ENCODE measurements around the gene SLC12A8.
A peak's percentile ranks its signal among the peaks of the same experiment; 100 is the strongest.

Gene SLC12A8

DNA sequence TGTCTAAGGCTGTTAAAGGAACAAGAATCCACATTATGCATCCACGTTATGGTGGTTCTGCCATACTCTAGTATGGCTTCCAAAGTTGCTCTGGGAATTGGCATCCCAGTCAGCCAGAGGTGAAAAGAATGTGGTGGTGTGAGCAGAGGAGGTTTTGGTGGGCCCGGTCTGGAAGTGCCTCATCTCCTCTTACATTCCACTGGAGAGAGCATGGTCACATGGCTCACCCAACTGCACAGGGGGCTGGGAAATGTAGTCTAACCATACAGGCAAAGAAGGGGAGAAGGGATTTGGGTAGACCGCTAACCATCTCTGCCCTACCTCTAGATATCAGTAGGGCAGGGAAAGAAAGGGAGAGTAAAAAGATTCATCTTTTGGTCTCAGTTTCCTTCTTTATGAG, 153.6 kb downstream of the SLC12A8 start:
- Histone ChIP-seq H3K4me3 (ENCODE audit: low read length) (peak overlapping the region; percentile 15; the same call in 1 of the 2 replicates), H3K27me3 (ENCODE audit: insufficient read depth, low read length) (peaks cover 46% of the 10 kb centered on the region), H3K4me1 (ENCODE audit: insufficient read depth, low read length) (peaks cover 20% of the 10 kb centered on the region), H3K9me3 (ENCODE audit: insufficient read depth, low read depth, low read length) (no peaks in the 10 kb centered on the region), H3K9ac (ENCODE audit: low read depth, low read length) (no peak overlapping the region), H3K36me3 (ENCODE audit: insufficient read depth, low read depth, low read length) (no peaks in the 10 kb centered on the region), H3K27ac (ENCODE audit: low read length) (no peak overlapping the region)

DNA sequence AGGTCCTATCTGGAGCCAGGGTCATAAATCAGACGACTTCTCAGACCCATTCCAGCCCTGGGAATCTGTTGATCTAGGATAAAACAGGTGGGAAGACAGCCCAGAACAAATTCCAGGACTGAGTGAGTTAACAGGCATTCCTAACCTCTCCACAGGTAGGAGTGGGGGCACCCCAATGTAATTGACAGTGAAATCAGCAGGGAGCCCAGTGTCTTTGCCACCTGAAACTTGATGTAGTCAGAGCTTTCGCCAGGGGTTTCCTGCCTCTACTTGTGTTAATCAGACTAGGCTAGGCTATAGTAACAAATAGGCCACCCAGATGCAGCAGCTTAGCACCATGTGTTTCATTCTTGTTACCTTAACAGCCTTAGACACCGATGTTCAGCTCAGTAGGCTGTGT, 154.0 kb downstream of the SLC12A8 start:
- H3K4me1 ChIP-seq (ENCODE audit: insufficient read depth, low read length): peaks cover 24% of the 10 kb centered on the region
- no peak overlapping the region for H3K27ac ChIP-seq (ENCODE audit: low read length)

DNA sequence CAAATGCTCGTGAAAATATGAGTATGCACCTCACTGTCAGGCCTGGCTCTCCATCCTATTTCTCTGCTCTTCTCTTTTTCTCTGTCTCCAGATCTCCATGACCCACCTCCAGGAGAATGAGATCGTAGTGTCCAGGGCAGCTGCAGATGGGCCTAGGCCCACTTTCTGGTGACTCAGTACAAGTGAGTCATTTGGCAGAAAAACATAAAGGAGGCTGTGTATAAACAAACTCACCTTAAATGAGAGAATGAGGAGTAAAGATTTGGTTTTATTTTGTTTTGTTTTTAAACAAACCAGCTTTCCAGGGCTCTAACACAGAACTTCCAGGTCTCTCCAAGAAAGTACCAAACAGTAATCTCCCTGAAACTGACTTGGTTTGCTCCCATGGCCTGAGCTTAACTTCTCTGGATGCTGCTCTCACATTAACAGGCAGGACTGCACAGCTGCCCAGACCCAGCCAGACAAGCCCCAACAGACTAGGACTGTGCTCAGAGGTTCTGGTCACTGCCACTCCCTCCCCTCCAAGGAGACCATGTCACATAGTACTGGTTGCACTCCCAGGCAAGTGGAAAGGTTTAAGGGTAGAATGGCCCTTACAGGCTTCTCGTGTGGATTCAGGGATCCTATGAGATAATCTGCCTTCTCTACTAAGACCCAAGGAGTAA, 155.2 kb downstream of the SLC12A8 start:
- H3K27ac ChIP-seq (ENCODE audit: low read length): no peak overlapping the region
- H3K9me3 ChIP-seq (ENCODE audit: insufficient read depth, low read depth, low read length): no peaks in the 10 kb centered on the region
- H3K27me3 ChIP-seq (ENCODE audit: insufficient read depth, low read length): peaks cover 55% of the 10 kb centered on the region
- H3K36me3 ChIP-seq (ENCODE audit: insufficient read depth, low read depth, low read length): no peaks in the 10 kb centered on the region
- H3K9ac ChIP-seq (ENCODE audit: low read depth, low read length): no peak overlapping the region
- no peak overlapping the region for H3K4me3 ChIP-seq (ENCODE audit: low read length)
- peaks cover 34% of the 10 kb centered on the region for H3K4me1 ChIP-seq (ENCODE audit: insufficient read depth, low read length)

More for the DNA sequence above, 154.0 kb downstream of the SLC12A8 start:
- no peaks in the 10 kb centered on the region for H3K9me3 ChIP-seq (ENCODE audit: insufficient read depth, low read depth, low read length)
- H3K9ac ChIP-seq (ENCODE audit: low read depth, low read length): no peak overlapping the region
- no peaks in the 10 kb centered on the region for H3K36me3 ChIP-seq (ENCODE audit: insufficient read depth, low read depth, low read length)
- H3K27me3 ChIP-seq (ENCODE audit: insufficient read depth, low read length): peaks cover 50% of the 10 kb centered on the region
- H3K4me3 ChIP-seq (ENCODE audit: low read length): peak overlapping the region; percentile 15; the same call in 1 of the 2 replicates

DNA sequence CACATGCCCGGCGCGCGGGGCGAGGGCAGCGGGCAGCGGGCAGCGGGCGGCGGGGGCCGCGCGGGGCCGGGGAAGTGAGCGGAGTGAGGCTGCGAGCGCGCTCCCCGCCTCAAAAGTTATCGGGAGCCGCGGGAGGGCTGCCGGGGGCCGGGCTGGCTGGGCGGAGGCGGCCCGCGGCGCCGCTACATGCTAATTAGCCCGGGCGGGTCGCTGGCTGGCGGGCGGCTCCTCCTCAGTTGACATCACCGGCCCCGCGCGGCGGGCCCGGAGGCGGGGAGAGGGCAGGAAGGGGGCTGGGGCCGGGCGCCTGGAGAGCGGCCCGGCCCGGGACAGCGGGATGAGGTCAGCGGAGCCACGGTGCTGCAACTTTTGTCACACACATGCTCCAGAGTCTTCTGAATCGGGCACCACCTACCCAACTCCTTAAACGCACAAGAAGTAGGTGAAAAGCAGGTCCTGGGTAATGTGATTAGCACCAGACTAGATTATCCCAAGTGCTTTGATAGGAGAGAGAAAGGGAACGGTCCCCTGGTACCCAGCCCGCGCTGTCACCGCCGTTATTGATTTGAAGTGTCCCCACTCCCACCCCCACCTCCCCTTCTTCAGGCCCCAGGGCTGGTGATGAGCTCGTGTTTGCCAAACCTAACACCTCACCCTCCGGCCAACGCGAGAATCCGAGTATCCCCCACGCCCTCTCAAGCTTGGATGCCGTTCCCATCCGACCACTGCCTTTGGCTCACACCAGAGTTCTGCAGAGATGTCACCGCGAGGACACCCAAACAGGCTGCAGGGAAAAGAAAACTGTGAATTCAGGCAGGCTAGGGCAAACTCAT, 156.4 kb downstream of the SLC12A8 start, which contains the start of gene HEG1:
Gene HEG1 (minus strand): TSS at position 85 of the 833 bp plus-strand sequence. CDS start 107 bp downstream, outside the sequence.
- no peaks in the 10 kb centered on the region for H3K9me3 ChIP-seq (ENCODE audit: insufficient read depth, low read depth, low read length)
- H3K27ac ChIP-seq (ENCODE audit: low read length): no peak within 1 kb of the TSS
- peaks cover 41% of the 10 kb centered on the region for H3K4me1 ChIP-seq (ENCODE audit: insufficient read depth, low read length)
- H3K27me3 ChIP-seq (ENCODE audit: insufficient read depth, low read length): peaks cover 55% of the 10 kb centered on the region
- H3K9ac ChIP-seq (ENCODE audit: low read depth, low read length): peak within 1 kb of the TSS; percentile 71; the same call in 1 of the 2 replicates
- H3K4me3 ChIP-seq (ENCODE audit: low read length): peak within 1 kb of the TSS; percentile 86
- H3K36me3 ChIP-seq (ENCODE audit: insufficient read depth, low read depth, low read length): no peaks in the 10 kb centered on the region

DNA sequence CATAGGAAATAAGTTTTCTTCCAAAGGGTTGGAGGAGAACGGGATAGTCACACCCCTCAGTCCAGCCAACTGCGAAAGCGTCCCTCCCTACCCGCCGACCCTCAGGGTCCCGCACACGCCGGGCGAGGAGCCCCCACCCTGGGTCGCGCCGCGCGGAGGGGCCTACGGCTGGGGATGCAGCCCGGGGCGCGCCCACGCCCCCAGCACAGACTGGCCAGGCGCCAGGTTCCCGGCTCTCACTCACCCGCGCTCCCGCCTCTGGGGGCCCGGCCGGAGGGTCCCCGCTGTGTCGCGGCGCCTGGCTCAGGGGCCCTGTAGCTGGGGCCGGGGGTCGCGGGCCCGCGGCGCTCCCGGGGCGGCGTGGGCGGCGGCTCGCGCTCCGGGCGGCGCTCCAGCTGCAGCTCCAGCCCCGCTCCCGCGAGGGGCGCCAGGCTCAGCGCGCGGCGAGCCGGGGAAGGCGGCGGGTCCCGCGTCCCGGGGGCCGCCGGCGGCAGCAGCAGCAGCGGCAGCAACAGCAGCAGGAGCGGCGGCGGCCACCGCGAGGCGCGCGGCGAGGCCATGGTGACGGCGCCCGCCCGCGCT, 157.1 kb downstream of the SLC12A8 start:
- H3K9ac ChIP-seq (ENCODE audit: low read depth, low read length): peak overlapping the region; percentile 56; the same call in 1 of the 2 replicates
- H3K27ac ChIP-seq (ENCODE audit: low read length): no peak overlapping the region
- H3K27me3 ChIP-seq (ENCODE audit: insufficient read depth, low read length): peaks cover 55% of the 10 kb centered on the region
- no peaks in the 10 kb centered on the region for H3K36me3 ChIP-seq (ENCODE audit: insufficient read depth, low read depth, low read length)
- no peaks in the 10 kb centered on the region for H3K9me3 ChIP-seq (ENCODE audit: insufficient read depth, low read depth, low read length)
- peaks cover 48% of the 10 kb centered on the region for H3K4me1 ChIP-seq (ENCODE audit: insufficient read depth, low read length)
- peak overlapping the region; percentile 86 for H3K4me3 ChIP-seq (ENCODE audit: low read length)

DNA sequence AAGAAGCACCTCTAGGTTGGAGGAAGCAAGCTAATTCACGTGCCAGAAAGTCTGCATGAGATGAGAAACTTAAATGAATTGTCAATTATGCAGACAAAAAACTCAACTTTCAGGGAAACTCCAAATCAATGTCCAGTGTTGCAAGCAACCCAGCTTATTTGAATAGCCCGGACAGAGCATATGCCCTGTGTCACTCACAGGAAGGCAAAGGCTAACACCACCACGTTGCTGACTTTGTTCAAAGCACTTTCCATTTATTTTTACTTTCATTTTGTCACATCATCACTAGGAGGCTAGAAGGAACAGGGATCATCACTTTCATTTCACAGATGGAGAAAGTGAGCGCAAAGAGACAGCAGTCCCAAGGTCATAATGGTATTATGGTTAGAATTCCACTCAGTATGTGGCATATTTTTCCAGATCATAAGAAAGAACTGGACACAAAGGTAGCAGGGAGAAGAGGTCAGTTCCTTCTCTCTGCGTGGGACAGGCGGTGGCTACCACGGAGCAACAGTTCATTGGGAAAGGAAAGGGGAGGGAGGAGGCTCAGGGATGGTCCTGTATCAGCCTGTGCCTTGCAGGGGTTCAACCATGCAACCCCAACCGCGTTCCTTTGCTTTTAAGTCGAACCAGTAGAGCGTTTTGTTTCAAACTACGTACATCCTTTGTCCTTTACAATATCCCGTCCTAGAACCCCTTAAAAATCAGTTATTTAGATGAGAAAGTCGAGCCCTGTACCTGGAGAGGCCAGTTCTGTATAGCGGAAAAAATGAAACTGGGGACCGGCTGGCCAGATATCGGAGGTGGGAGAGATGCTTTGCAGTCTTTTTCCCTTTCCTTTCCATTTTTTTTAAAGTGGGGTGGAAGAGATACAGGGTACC, 157.9 kb downstream of the SLC12A8 start:
- Histone ChIP-seq H3K9me3 (ENCODE audit: insufficient read depth, low read depth, low read length) (no peaks in the 10 kb centered on the region), H3K36me3 (ENCODE audit: insufficient read depth, low read depth, low read length) (no peaks in the 10 kb centered on the region), H3K27me3 (ENCODE audit: insufficient read depth, low read length) (peaks cover 55% of the 10 kb centered on the region), H3K9ac (ENCODE audit: low read depth, low read length) (peak overlapping the region; percentile 56; the same call in 1 of the 2 replicates), H3K4me1 (ENCODE audit: insufficient read depth, low read length) (peaks cover 50% of the 10 kb centered on the region), H3K27ac (ENCODE audit: low read length) (no peak overlapping the region), H3K4me3 (ENCODE audit: low read length) (peak overlapping the region; percentile 86)

DNA sequence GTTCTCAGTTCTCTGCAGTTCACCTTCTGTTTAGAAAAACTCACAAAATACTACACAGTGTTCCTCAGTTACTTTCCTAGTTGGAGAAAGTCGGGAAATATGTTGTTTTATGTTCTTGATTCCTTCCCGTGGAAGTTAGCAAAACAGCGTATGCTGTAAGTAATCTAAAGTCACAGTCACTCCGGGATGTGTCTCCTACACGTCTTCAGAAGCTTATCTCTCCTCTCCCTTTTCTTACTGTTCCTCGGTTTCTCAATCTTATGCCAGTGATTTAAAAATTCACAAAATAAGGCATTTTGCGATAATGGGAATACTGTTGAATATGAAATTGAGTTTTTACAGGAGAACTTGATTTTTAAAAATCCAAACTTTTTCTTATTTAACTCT, 158.5 kb downstream of the SLC12A8 start:
- no peaks in the 10 kb centered on the region for H3K9me3 ChIP-seq (ENCODE audit: insufficient read depth, low read depth, low read length)
- peak overlapping the region; percentile 86 for H3K4me3 ChIP-seq (ENCODE audit: low read length)
- peaks cover 53% of the 10 kb centered on the region for H3K27me3 ChIP-seq (ENCODE audit: insufficient read depth, low read length)
- no peak overlapping the region for H3K27ac ChIP-seq (ENCODE audit: low read length)
- H3K4me1 ChIP-seq (ENCODE audit: insufficient read depth, low read length): peaks cover 50% of the 10 kb centered on the region
- H3K36me3 ChIP-seq (ENCODE audit: insufficient read depth, low read depth, low read length): no peaks in the 10 kb centered on the region
- no peak overlapping the region; the same call in 1 of the 2 replicates for H3K9ac ChIP-seq (ENCODE audit: low read depth, low read length)

DNA sequence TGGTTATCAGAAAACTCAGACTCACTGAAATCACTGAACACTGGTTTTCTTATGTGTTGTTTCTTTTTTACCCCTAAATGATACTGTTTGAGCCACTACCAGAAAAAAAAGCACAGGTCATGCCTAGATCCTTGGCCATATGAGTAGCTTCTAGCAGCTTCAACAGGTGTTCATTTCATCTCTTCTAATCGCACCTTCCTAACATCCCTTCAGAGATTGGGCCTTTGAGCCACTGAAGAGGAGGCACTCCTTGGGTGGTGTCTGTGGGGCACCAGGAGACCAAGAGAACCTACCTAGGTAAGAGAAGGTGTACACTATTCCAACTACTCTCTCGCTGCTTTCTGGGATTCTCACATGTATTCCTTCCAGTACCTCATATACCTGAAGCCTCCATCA, 159.2 kb downstream of the SLC12A8 start:
- H3K9ac ChIP-seq (ENCODE audit: low read depth, low read length): no peak overlapping the region
- no peak overlapping the region for H3K27ac ChIP-seq (ENCODE audit: low read length)
- H3K4me3 ChIP-seq (ENCODE audit: low read length): peak overlapping the region; percentile 52
- no peaks in the 10 kb centered on the region for H3K9me3 ChIP-seq (ENCODE audit: insufficient read depth, low read depth, low read length)
- peaks cover 45% of the 10 kb centered on the region for H3K27me3 ChIP-seq (ENCODE audit: insufficient read depth, low read length)
- H3K4me1 ChIP-seq (ENCODE audit: insufficient read depth, low read length): peaks cover 46% of the 10 kb centered on the region
- no peaks in the 10 kb centered on the region for H3K36me3 ChIP-seq (ENCODE audit: insufficient read depth, low read depth, low read length)

DNA sequence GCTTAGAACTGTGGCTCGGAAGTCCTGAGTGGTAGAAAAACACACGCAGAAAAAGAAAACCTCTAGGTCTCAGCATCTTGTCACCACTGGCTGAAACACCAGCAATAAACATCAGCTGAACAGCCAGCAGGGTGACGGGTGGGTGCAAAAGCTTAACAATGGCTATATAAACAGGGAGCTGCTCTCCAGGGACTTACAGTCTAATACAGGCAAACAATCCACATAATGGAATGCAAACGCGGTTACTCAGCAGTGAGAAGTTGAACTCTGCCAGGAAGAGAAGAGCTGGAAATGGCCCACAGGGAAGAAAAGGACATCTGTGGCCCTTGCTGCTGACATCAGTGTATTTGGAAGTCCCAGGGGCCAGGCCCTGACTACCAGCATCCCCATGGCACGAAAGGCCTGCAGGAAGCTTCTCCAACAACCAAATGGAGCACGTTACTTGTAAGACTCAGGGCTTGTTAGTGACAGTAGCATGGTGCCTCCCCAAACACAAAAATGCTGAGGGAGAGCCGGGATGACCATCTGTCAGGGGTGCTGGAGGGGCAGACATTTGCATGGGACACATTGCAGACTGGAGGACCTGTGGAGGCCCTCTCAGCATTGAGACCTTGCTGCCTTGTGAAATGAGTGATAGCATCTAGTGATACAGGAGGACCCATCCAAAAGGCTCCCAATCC, 159.8 kb downstream of the SLC12A8 start:
- Histone ChIP-seq H3K36me3 (ENCODE audit: insufficient read depth, low read depth, low read length) (no peaks in the 10 kb centered on the region), H3K4me1 (ENCODE audit: insufficient read depth, low read length) (peaks cover 46% of the 10 kb centered on the region), H3K27me3 (ENCODE audit: insufficient read depth, low read length) (peaks cover 40% of the 10 kb centered on the region), H3K9ac (ENCODE audit: low read depth, low read length) (peak overlapping the region; percentile 33; the same call in 1 of the 2 replicates), H3K27ac (ENCODE audit: low read length) (no peak overlapping the region), H3K9me3 (ENCODE audit: insufficient read depth, low read depth, low read length) (no peaks in the 10 kb centered on the region), H3K4me3 (ENCODE audit: low read length) (peak overlapping the region; percentile 52)

DNA sequence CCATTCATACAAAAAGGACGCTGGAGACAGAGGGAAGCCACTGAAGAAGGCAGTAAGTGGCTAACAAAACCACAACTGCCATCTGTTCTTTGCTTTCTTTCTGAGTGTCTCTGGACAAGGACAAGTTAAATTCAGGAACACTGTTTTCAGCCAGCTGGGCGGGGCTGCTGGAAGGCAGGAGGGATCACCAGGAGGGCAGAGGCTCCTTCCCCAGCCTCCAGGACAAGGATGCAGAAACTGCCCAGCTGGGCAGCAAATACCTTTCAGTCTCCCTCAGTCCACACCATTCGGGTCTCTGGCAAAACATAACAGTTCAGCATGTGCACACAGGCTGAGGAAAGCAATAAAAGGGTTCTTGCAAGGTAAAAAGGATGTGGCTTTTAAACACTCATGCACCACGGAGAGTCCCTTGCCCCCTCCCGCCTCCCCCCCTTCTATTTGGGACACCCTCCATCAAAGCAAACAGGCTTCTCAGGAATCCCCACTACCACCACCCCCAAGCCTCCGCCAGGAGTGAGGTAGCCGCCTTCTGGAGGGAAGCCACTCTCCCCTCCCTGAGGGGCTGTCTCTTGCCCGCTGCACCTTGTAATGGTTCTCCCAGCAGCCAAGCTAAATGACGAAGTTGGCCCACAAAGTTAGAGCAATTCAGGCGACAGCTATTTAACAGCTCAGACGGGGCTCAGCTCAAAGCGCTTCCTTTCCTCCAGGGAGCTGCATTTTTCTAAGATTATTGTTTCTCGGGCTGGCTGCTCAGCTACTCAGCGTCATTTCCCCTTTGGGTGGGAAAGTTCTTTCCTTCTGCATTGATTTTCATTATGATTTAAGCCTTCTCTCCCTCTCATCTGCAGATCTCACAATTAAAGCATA, 160.6 kb downstream of the SLC12A8 start:
- Histone ChIP-seq H3K9me3 (ENCODE audit: insufficient read depth, low read depth, low read length) (no peaks in the 10 kb centered on the region), H3K9ac (ENCODE audit: low read depth, low read length) (no peak overlapping the region; the same call in 1 of the 2 replicates), H3K4me3 (ENCODE audit: low read length) (peak overlapping the region; percentile 52), H3K27me3 (ENCODE audit: insufficient read depth, low read length) (peaks cover 32% of the 10 kb centered on the region), H3K4me1 (ENCODE audit: insufficient read depth, low read length) (peaks cover 44% of the 10 kb centered on the region), H3K36me3 (ENCODE audit: insufficient read depth, low read depth, low read length) (no peaks in the 10 kb centered on the region), H3K27ac (ENCODE audit: low read length) (no peak overlapping the region)

All from iPS-20b (cell line).